AG04449 (cell line): ENCODE results near the gene AKIRIN2.
A peak's percentile ranks its signal among the peaks of the same experiment; 100 is the strongest.

Experiments used
- CTCF ChIA-PET: fragments of 350-600 bp; formaldehyde crosslinking; extraction: SDS; loops from one replicate; lab custom pipeline; 2021; ENCODE audit warnings: antibody characterized with exemption; lab: Yijun Ruan, JAX
- POLR2A ChIA-PET: fragments of 400-600, 350-600 bp; formaldehyde crosslinking; extraction: SDS; loops from one replicate; lab custom pipeline; 2020; ENCODE audit warnings: antibody characterized with exemption, inconsistent platforms; lab: Yijun Ruan, JAX
- DNase-seq: peaks from one replicate; pipeline ENCODE4 v3.0.0-alpha.2; 2010; ENCODE audit warnings: low read depth, low spot score
- H3K4me3 ChIP-seq: 2 replicates; pipeline ENCODE4 v1.5.1; 2011; ENCODE audit warnings: low read depth, mild to moderate bottlenecking, control low read depth, low read length
- CTCF ChIP-seq: IDR thresholded peaks from one replicate; pipeline ENCODE4 v1.5.1; 2011; ENCODE audit warnings: mild to moderate bottlenecking, moderate library complexity, low read length, control low read depth, inconsistent platforms; ENCODE audit not compliant: insufficient read depth; ENCODE audit errors: missing control alignments

AKIRIN2 gene

GRCh38 chr6:87668013-87668412 is 34.0 kb downstream of the AKIRIN2 start:
- CTCF ChIA-PET: no interaction called here
- POLR2A ChIA-PET: interaction anchor here (1.1 kb wide), 1 partner anchor 34 kb away, joined by 3 read pairs; the partner anchor contains the start of gene AKIRIN2
- no peak for DNase-seq
- no peak for TF ChIP-seq CTCF
- no peak overlapping the region for H3K4me3 ChIP-seq

- POLR2A ChIA-PET: no interaction called here
- TF ChIP-seq CTCF: no peak
- CTCF ChIA-PET: no interaction called here
- DNase-seq: no peak
- H3K4me3 ChIP-seq: no peak overlapping the region
These were observed 35.0 kb downstream of the AKIRIN2 start for GRCh38 chr6:87667032-87667431.

GRCh38 chr6:87664921-87665485 is 37.0 kb downstream of the AKIRIN2 start:
- no peak overlapping the region for H3K4me3 ChIP-seq
- ChIA-PET CTCF (no interaction called here), POLR2A (interaction anchor here (0.6 kb wide), 2 partner anchors 14 to 33 kb away, joined by 3 read pairs; no protein-coding TSS in a partner anchor)
- DNase-seq: no peak
- TF ChIP-seq CTCF: no peak

- POLR2A ChIA-PET: no interaction called here
- no peak for TF ChIP-seq CTCF
- no peak for DNase-seq
- CTCF ChIA-PET: no interaction called here
- no peak overlapping the region for H3K4me3 ChIP-seq
These were observed 38.6 kb downstream of the AKIRIN2 start for GRCh38 chr6:87663434-87663833.

GRCh38 chr6:87661503-87661902 is 40.5 kb downstream of the AKIRIN2 start:
- no peak for DNase-seq
- H3K4me3 ChIP-seq: no peak overlapping the region
- TF ChIP-seq CTCF: no peak
- POLR2A ChIA-PET: no interaction called here
- CTCF ChIA-PET: interaction anchor here (1.3 kb wide), 1 partner anchor 136 kb away, joined by 3 read pairs; no protein-coding TSS in a partner anchor

GRCh38 chr6:87661016-87661415 is 41.0 kb downstream of the AKIRIN2 start:
- peak; percentile 50 for DNase-seq
- no peak overlapping the region for H3K4me3 ChIP-seq
- TF ChIP-seq CTCF: no peak
- POLR2A ChIA-PET: no interaction called here
- CTCF ChIA-PET: no interaction called here
